ENCODE results near the gene GRM5. TPM values are rescaled to one million over a fixed set of nuclear protein-coding genes. Genes with fewer than 3 reads are reported as not detected.
"Not testable (repeated sequence)": the region's sequence is repeated elsewhere in the genome, so short reads cannot be mapped to it uniquely, and the experiment has no call there.

The GRM5 gene
- total RNA-seq: under 1 TPM in 1 of 4 donors, not detected in 3; 0.13 TPM

GRCh38 chr11:89065651-89066201, at the start of gene GRM5:
TSS of gene GRM5 (minus strand) at chr11:89065982. CDS start at chr11:89047872, 18,110 bp downstream.
- not testable (repeated sequence) for ATAC-seq (ENCODE audit: low FRiP score); DNase-seq (ENCODE audit: low spot score)

GRCh38 chr11:89097956-89098355, 32.2 kb upstream of the GRM5 start:
- ATAC-seq (ENCODE audit: low FRiP score); DNase-seq (ENCODE audit: low spot score): not testable (repeated sequence)

- not testable (repeated sequence) for ATAC-seq (ENCODE audit: low FRiP score); DNase-seq (ENCODE audit: low spot score)
These were observed 28.0 kb upstream of the GRM5 start for GRCh38 chr11:89093806-89094205.

GRCh38 chr11:89084951-89085350, 19.2 kb upstream of the GRM5 start:
- ATAC-seq (ENCODE audit: low FRiP score); DNase-seq (ENCODE audit: low spot score): not testable (repeated sequence)

GRCh38 chr11:89070911-89071310, 5.1 kb upstream of the GRM5 start:
- DNase-seq (ENCODE audit: low spot score); ATAC-seq (ENCODE audit: low FRiP score): not testable (repeated sequence)

- DNase-seq (ENCODE audit: low spot score): no peak
- TF ChIP-seq CTCF (IDR thresholded peaks at IDR 0.05): no peak
- ATAC-seq (ENCODE audit: low FRiP score): no peak
These were observed 1.5 kb upstream of the GRM5 start for GRCh38 chr11:89067264-89067663.

GRCh38 chr11:89065066-89065465, 716 bp downstream of the GRM5 start:
- DNase-seq (ENCODE audit: low spot score) (no peak), ATAC-seq (ENCODE audit: low FRiP score) (no peak)
- TF ChIP-seq CTCF (IDR thresholded peaks at IDR 0.05): no peak

- DNase-seq (ENCODE audit: low spot score); ATAC-seq (ENCODE audit: low FRiP score): not testable (repeated sequence)
These were observed 2.3 kb downstream of the GRM5 start for GRCh38 chr11:89063481-89063951.

- not testable (repeated sequence) for DNase-seq (ENCODE audit: low spot score); ATAC-seq (ENCODE audit: low FRiP score)
These were observed 2.9 kb downstream of the GRM5 start for GRCh38 chr11:89062771-89063298.

- not testable (repeated sequence) for ATAC-seq (ENCODE audit: low FRiP score); DNase-seq (ENCODE audit: low spot score)
These were observed 3.9 kb downstream of the GRM5 start for GRCh38 chr11:89061839-89062238.

- DNase-seq (ENCODE audit: low spot score); ATAC-seq (ENCODE audit: low FRiP score): not testable (repeated sequence)
These were observed 8.4 kb downstream of the GRM5 start for GRCh38 chr11:89057406-89057805.

- DNase-seq (ENCODE audit: low spot score): no peak
- no peak for TF ChIP-seq CTCF (IDR thresholded peaks at IDR 0.05)
- ATAC-seq (ENCODE audit: low FRiP score): no peak
These were observed 13.6 kb downstream of the GRM5 start for GRCh38 chr11:89052220-89052619.

- DNase-seq (ENCODE audit: low spot score); ATAC-seq (ENCODE audit: low FRiP score): not testable (repeated sequence)
These were observed 18.6 kb downstream of the GRM5 start for GRCh38 chr11:89047159-89047558.

- ATAC-seq (ENCODE audit: low FRiP score); DNase-seq (ENCODE audit: low spot score): not testable (repeated sequence)
These were observed 21.8 kb downstream of the GRM5 start for GRCh38 chr11:89043861-89044588.

- DNase-seq (ENCODE audit: low spot score); ATAC-seq (ENCODE audit: low FRiP score): not testable (repeated sequence)
These were observed 36.1 kb downstream of the GRM5 start for GRCh38 chr11:89029671-89030070.
